ENCODE results near the gene DCTN5.
"Not testable (repeated sequence)": the region's sequence is repeated elsewhere in the genome, so short reads cannot be mapped to it uniquely, and the experiment has no call there.

DCTN5 gene

DNA sequence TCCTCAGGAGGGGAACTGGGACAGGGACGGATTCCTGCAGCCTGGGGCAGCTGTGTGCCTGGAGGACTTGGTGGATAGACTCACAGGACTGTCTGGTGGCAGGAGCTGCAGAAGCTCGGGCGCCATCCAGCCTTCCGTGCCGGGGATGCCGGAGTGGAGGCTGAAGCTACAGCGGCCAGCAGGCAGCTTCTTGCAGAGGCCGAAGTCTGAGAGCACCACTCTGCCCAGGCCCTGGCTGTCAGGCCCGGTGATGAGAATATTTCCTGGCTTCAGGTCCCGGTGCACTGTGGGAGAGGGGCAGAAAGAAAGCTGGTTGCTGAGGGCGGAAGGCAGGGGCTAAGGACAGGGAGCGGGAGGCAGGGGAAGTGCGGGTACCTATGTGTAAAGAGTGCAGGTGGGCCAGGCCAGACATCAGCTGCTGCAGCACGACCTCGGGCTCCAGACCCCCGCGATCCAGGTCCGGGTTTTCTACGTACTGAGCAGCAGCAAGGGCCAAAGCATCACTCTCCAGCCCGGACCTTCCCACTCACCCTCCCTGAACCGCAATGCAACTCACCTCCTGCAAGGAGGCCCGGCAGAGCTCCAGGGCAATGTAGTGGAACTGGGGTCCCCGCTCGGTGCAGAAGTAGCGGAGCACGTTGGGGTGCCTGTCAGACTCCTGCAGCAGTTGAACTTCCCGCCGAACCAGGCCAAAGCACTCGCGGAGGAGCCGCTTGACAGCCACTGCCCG is 53.5 kb downstream of the DCTN5 start:
- no peak for DNase-seq

- DNase-seq = no peak
Observed at GRCh38 chr16:23695756-23696155, 54.5 kb downstream of the DCTN5 start.

- no peak for DNase-seq
Observed at GRCh38 chr16:23699100-23699499, 57.8 kb downstream of the DCTN5 start.

GRCh38 chr16:23700093-23700492 is 58.8 kb downstream of the DCTN5 start:
- DNase-seq = no peak

DNA sequence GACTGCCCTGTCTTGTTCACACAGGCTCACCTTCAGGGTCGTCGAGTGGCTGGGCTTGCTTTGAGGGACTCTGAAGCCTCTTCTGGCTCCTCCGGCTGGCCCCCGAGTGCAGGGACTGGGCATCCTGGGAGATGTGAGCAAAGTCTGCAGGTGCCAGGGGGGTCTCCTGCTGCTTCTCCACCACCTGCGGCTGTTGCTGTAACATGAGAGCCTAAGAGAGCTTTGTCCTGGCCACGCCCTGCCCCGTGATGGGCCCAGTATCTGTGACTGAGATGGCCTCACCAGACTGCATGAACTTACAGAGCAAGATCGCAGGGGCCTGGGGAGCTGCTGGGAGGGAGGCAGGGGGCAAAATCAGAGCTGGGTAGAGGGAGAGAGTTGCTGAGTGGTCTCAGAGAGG is 59.2 kb downstream of the DCTN5 start:
- peak in 2 of 3 experiments; percentile 16 to 53 for DNase-seq

GRCh38 chr16:23701045-23701444 is 59.8 kb downstream of the DCTN5 start:
- DNase-seq = no peak

GRCh38 chr16:23702951-23703350 is 61.7 kb downstream of the DCTN5 start:
- DNase-seq = no peak

DNA sequence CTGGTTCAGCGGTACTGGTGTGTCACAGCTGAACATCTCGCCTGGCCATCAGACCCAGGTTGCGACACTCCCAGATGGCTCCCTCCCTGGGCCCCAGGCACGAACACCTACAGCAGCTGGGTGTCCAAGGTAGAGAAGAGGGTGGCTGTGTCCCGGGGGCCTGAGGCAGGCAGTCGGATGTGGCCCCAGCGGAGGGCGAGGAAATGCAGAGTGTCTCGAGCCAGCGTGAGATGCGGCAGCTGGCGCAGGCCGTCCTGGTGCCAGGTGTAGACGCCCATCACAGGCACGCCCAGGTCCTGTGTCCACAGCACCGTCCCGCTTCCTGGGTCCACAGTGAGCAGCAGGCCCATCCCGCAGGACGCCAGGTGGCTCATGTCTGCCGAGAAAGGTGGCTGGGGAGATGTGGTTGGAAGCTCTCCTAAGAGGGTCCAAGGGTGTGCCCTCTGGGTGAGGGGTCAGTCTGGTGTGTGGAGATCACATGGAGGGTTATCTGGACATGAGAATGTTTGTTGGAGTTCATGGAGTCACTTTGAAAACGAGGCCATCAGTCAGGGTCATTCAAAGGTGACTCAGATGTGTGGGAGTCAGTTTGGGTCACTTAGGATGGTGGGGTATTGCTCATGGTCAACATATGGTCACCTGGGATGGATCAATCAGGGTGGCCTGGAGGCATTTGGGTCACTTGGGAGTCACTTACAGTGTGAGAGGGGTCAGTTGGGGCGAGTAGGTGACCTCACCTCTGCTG is 63.7 kb downstream of the DCTN5 start:
- no peak for DNase-seq

- no peak for DNase-seq
Observed at GRCh38 chr16:23705517-23705902, 64.2 kb downstream of the DCTN5 start.

GRCh38 chr16:23706439-23706838 is 65.2 kb downstream of the DCTN5 start:
- DNase-seq = no peak

DNA sequence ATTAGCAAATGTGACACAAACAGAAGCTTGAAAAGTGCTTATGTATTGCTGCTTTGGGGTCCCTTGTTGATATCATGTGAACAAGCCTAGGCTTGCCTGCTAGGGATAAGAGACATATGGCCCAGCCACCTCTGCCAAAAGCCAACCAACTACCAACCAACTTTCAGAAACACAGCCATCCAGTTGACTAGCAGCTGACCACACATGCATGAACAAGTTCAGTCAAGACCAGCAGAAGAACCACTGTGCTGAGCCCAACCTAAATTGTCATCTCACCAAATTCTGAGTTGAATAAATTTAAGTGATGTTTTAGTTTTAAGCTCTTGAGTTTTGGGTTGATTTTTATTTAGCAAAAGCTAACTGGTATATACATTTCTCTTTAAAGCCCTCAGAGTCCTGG is 68.3 kb downstream of the DCTN5 start:
- DNase-seq = no peak

DNA sequence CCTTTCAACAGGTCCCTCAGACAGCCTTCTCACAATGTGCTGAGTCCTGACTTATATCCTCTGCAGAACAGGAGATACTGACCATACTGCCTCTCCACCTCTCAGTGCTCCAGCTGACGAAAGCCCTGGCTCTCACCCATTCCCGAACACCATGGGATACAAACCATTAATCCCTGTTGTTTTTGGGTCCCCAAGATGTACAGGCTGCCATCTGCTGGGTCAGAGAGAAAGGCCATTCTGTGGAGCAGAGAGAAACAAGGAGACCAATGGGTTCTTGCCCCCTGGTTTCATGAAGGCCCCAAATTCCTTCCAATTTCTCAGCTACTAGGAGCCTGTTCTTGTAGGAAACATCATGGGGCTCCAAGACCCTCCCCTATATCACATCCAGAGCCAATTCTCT is 68.7 kb downstream of the DCTN5 start:
- no peak for DNase-seq

- DNase-seq = no peak
Observed at GRCh38 chr16:23710504-23710903, 69.2 kb downstream of the DCTN5 start.

- DNase-seq = no peak
Observed at GRCh38 chr16:23711785-23712184, 70.5 kb downstream of the DCTN5 start.

DNA sequence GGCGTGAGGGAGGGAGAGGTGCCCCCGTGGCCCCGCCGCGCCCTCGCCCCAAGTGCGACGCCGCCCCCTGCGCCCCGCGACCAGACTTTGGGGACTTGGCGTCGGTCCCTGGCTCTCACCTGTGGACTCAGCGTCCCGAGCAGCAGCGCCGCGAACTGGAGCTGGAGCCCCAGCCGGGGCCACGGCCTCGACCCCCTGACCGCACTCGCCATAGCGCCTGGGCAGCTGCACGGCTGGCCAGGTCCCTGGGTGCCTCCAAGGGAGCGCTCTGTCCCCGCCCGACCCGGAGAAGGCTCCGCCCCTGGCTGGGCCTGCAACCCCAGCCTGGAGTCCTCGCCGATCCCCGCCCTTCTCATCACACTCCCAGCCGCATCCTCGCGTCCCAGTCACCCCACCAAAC is 71.7 kb downstream of the DCTN5 start, which contains the start of gene ERN2:
ERN2 (minus strand) TSS at position 247 of the 400 bp plus-strand sequence; CDS start at position 212, 35 bp downstream.
- DNase-seq = no peak

DNA sequence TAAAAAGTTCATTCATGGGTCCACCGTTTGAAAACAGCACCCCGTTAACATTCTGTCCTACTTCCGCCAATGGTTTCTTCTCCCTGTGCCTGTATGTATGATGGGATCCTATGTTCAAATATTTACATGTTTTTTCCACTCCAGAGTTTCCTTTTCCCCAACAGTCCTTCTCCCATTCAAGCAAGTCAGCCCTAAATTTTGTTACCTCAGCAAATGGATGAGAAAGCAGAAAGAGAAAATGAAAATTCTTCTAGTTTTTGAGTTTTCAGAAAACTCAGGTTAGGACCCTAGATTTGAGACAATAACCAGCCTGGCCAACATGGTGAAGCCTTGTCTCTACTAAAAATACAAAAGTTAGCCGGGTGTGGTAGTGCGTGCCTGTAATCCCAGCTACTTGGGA is 75.2 kb downstream of the DCTN5 start:
- no peak for DNase-seq

GRCh38 chr16:23722613-23723240 is 81.5 kb downstream of the DCTN5 start:
- DNase-seq = not testable (repeated sequence)

DNA sequence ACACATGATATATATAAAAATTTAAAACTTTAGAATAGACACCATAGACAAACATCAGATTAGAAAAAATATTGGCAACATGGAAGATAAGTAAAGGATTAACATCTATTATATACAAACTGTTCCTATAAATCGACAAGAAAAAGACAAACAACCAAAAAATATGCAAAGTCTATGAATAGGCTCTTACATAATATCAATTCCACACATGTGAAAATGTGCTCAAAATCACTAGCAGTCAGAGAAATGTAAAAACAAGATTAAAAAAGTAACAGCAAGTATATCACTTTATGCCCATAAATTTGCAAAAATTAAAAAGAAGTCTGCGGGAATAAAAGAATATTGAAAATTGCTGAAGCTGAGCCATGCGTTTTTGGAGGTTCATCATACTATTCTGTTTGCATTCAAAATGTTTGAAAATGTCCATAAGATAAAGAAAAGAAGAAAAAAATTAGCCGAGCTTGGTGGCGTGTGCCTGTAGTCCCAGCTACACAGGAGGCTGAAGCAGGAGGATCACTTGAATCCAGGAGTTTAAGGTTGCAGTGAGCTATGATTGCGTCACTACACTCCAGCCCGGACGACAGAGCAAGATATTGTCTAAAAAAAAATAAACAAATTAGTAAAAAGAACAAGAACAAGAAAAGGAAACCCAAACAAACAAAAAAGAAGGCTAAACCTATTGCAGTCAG is 83.0 kb downstream of the DCTN5 start:
- DNase-seq = no peak

GRCh38 chr16:23724785-23725131 is 83.5 kb downstream of the DCTN5 start:
- DNase-seq = no peak

DNA sequence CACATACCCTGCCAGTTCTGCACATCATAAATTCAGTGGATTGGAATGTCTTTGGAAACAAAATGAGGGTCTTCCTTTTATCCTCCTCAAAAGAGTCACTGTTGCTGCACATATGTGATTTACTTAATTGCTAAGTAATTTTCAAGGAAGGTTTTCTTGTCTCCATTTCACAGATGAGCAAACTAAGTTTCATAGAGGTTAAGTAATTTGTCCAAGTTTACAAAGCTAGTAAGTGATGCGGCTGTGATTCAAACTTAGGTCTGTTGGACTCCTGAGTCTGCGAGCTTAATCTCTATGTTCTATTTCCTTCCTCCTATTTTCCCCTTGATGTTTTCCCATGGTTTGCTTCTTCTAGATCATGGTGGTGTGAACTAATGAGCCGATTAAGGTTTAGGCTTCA is 85.4 kb downstream of the DCTN5 start:
- no peak for DNase-seq

All from NCI-H1417 (cell line).